K562 treated with DMSO at 1 percent for 48 hours (cell line): ENCODE data around the gene TSPAN9. TPM values are rescaled to one million over a fixed set of nuclear protein-coding genes. Genes with fewer than 3 reads are reported as not detected.

Experiments used
- total RNA-seq: library from RNA; unstranded; fragments of 300-600 nt; gene quantifications from 2 replicates; pipeline ENCODE4 v1.2.3, GENCODE V29; 2022; ENCODE audit warnings: low replicate concordance; ENCODE audit errors: extremely low read depth

TSPAN9 gene
- total RNA-seq = not detected in 2 replicates

GRCh38 chr12:3076730-3077571, at the start of gene TSPAN9:
TSS of gene TSPAN9 (plus strand) at chr12:3077379. CDS start at chr12:3201194, 123,815 bp downstream.

Other genes starting within 250 kb of the TSPAN9 start
- not detected in 2 replicates for gene NRIP2, start 242.3 kb upstream of the TSPAN9 start, total RNA-seq
- gene TEX52, start 220.3 kb upstream of the TSPAN9 start, total RNA-seq = not detected in 2 replicates
- not detected in 2 replicates for gene FOXM1, start 200.2 kb upstream of the TSPAN9 start, total RNA-seq
- gene RHNO1, start 200.2 kb upstream of the TSPAN9 start, total RNA-seq = not detected in 2 replicates
- gene TULP3, start 186.5 kb upstream of the TSPAN9 start, total RNA-seq = not detected in 2 replicates
- not detected in 2 replicates for gene TEAD4, start 118.0 kb upstream of the TSPAN9 start, total RNA-seq